DMS114 treated with DMSO at 0.1 percent for 48 hours (cell line): Measurements from ENCODE around the gene PDE8B.

ENCODE experiments used
- DNase-seq: peaks from one replicate; lab custom pipeline; 2025; ENCODE audit not compliant: unreplicated experiment; lab: John Stamatoyannopoulos, UW

PDE8B gene

GRCh38 chr5:77318060-77318459, 107.6 kb downstream of the PDE8B start:
- no peak for DNase-seq

GRCh38 chr5:77319117-77319804, 108.8 kb downstream of the PDE8B start:
- no peak for DNase-seq

GRCh38 chr5:77321793-77322394, 111.4 kb downstream of the PDE8B start:
- DNase-seq: no peak

- DNase-seq: no peak
Observed at GRCh38 chr5:77322406-77322805, 111.9 kb downstream of the PDE8B start.

- no peak for DNase-seq
Observed at GRCh38 chr5:77325921-77326541, 115.6 kb downstream of the PDE8B start.

- DNase-seq: no peak
Observed at GRCh38 chr5:77326986-77327734, 116.7 kb downstream of the PDE8B start.

GRCh38 chr5:77328930-77329647, 118.6 kb downstream of the PDE8B start:
- DNase-seq: no peak

- no peak for DNase-seq
Observed at GRCh38 chr5:77329664-77330430, 119.4 kb downstream of the PDE8B start.

- DNase-seq: no peak
Observed at GRCh38 chr5:77333036-77333435, 122.6 kb downstream of the PDE8B start.

- no peak for DNase-seq
Observed at GRCh38 chr5:77333451-77334123, 123.1 kb downstream of the PDE8B start.

GRCh38 chr5:77337246-77337645, 126.8 kb downstream of the PDE8B start:
- DNase-seq: no peak

- no peak for DNase-seq
Observed at GRCh38 chr5:77337686-77338085, 127.2 kb downstream of the PDE8B start.

GRCh38 chr5:77339337-77339890, 128.9 kb downstream of the PDE8B start:
- DNase-seq: no peak

- no peak for DNase-seq
Observed at GRCh38 chr5:77343165-77343564, 132.7 kb downstream of the PDE8B start.

GRCh38 chr5:77347435-77348098, 137.1 kb downstream of the PDE8B start:
- DNase-seq: no peak

- no peak for DNase-seq
Observed at GRCh38 chr5:77353251-77353650, 142.8 kb downstream of the PDE8B start.

- no peak for DNase-seq
Observed at GRCh38 chr5:77354454-77354853, 144.0 kb downstream of the PDE8B start.

- no peak for DNase-seq
Observed at GRCh38 chr5:77355080-77355479, 144.6 kb downstream of the PDE8B start.

GRCh38 chr5:77355751-77356150, 145.3 kb downstream of the PDE8B start:
- DNase-seq: no peak
